HG03460 (cell line): ENCODE data around the gene KAT8.
"Not testable (repeated sequence)": the region's sequence is repeated elsewhere in the genome, so short reads cannot be mapped to it uniquely, and the experiment has no call there.

Source experiments
- ATAC-seq: cut with Tn5 transposase; IDR thresholded peaks from one replicate; pipeline ENCODE4 v1.9.1; 2021; ENCODE audit not compliant: unreplicated experiment

KAT8 gene

GRCh38 chr16:31130336-31130891 is 12.9 kb downstream of the KAT8 start:
- ATAC-seq = no peak

GRCh38 chr16:31130899-31131298 is 13.4 kb downstream of the KAT8 start:
- no peak for ATAC-seq

GRCh38 chr16:31131416-31131815 is 14.0 kb downstream of the KAT8 start:
- no peak for ATAC-seq

GRCh38 chr16:31131841-31132271 is 14.4 kb downstream of the KAT8 start:
- no peak for ATAC-seq

- no peak for ATAC-seq
Observed at GRCh38 chr16:31132303-31132979, 15.0 kb downstream of the KAT8 start.

GRCh38 chr16:31133046-31133501 is 15.6 kb downstream of the KAT8 start:
- no peak for ATAC-seq

GRCh38 chr16:31134091-31134571 is 16.7 kb downstream of the KAT8 start:
- ATAC-seq = no peak

GRCh38 chr16:31134625-31135534 is 17.4 kb downstream of the KAT8 start:
- no peak for ATAC-seq

GRCh38 chr16:31135535-31136286 is 18.2 kb downstream of the KAT8 start, which contains the start of gene PRSS8:
PRSS8 (minus strand) TSS chr16:31135727; CDS start chr16:31135498, 229 bp downstream.
- ATAC-seq = no peak

- ATAC-seq = no peak
Observed at GRCh38 chr16:31136287-31136662, 18.8 kb downstream of the KAT8 start.

GRCh38 chr16:31136822-31137499 is 19.5 kb downstream of the KAT8 start:
- not testable (repeated sequence) for ATAC-seq

- ATAC-seq = no peak
Observed at GRCh38 chr16:31138621-31139578, 21.4 kb downstream of the KAT8 start.

- ATAC-seq = not testable (repeated sequence)
Observed at GRCh38 chr16:31141071-31141469, 23.6 kb downstream of the KAT8 start.

- peak; percentile 10 for ATAC-seq
Observed at GRCh38 chr16:31141489-31142108, 24.1 kb downstream of the KAT8 start.

- ATAC-seq = peak; percentile 86
Observed at GRCh38 chr16:31142109-31143010, 24.9 kb downstream of the KAT8 start.

GRCh38 chr16:31143011-31143693 is 25.7 kb downstream of the KAT8 start:
- ATAC-seq = no peak

GRCh38 chr16:31143694-31144148 is 26.3 kb downstream of the KAT8 start:
- no peak for ATAC-seq
